IMR-90 (cell line): ENCODE data around the gene KRT38. TPM values are rescaled to one million over a fixed set of nuclear protein-coding genes. Genes with fewer than 3 reads are reported as not detected.

ENCODE experiments used
- ATAC-seq: fragments of 200-7000 bp; cut with Tn5 transposase; 2 replicates; pipeline ENCODE4 v1.9.1; 2020; ENCODE audit warnings: low read depth, mild to moderate bottlenecking, moderate library complexity
- BruUV-seq: library from RNA; stranded (reverse); fragments of 400-500 nt; replicated peaks from 2 replicates; lab custom pipeline; 2021; lab: Mats Ljungman, UMichigan
- CTCF ChIA-PET: fragments of 300-600 bp; formaldehyde crosslinking; extraction: SDS; loops from one replicate; lab custom pipeline; 2021; ENCODE audit warnings: antibody characterized with exemption; lab: Yijun Ruan, JAX
- POLR2A ChIA-PET: fragments of 300-600 bp; sonication (Branson Sonifier 250); formaldehyde crosslinking; loops from one replicate; lab custom pipeline; 2022; ENCODE audit warnings: antibody characterized with exemption; ENCODE audit not compliant: unreplicated experiment; lab: Charles Lee
- DNase-seq: peaks from one replicate; pipeline ENCODE4 v3.0.0; 2013
- H2AFZ ChIP-seq: replicated peaks from 2 replicates; pipeline ENCODE3; 2013; ENCODE audit warnings: low read length, mild to moderate bottlenecking; ENCODE audit not compliant: poor library complexity
- H2AK5ac ChIP-seq: 2 replicates; pipeline ENCODE4 v1.6.1; 2013; ENCODE audit warnings: low read depth, low read length, inconsistent platforms
- H2AK9ac ChIP-seq: replicated peaks from 2 replicates; pipeline ENCODE3; 2013; ENCODE audit warnings: mild to moderate bottlenecking, low read depth, low read length, moderate library complexity; ENCODE audit not compliant: poor library complexity
- H2BK120ac ChIP-seq: 2 replicates; pipeline ENCODE4 v1.6.1; 2013; ENCODE audit warnings: low read depth, low read length, inconsistent platforms
- H2BK15ac ChIP-seq: 3 replicates; pipeline ENCODE4 v1.6.1; 2013; ENCODE audit warnings: low read depth, low read length, inconsistent platforms
- H2BK20ac ChIP-seq: 2 replicates; pipeline ENCODE4 v1.6.1; 2013; ENCODE audit warnings: low read depth, mild to moderate bottlenecking, inconsistent platforms, low read length, moderate library complexity
- H2BK5ac ChIP-seq: 2 replicates; pipeline ENCODE4 v1.6.1; 2013; ENCODE audit warnings: mild to moderate bottlenecking, low read depth, low read length, inconsistent platforms; ENCODE audit not compliant: poor library complexity, severe bottlenecking
- H3K14ac ChIP-seq: replicated peaks from 2 replicates; pipeline ENCODE4 v1.6.1; 2013; ENCODE audit warnings: low read depth, low read length, inconsistent platforms
- H3K18ac ChIP-seq: 2 replicates; pipeline ENCODE4 v1.6.1; 2013; ENCODE audit warnings: low read depth, low read length, control low read depth
- H3K23ac ChIP-seq: 2 replicates; pipeline ENCODE4 v1.6.1; 2013; ENCODE audit warnings: low read depth, low read length, inconsistent platforms
- H3K27ac ChIP-seq: 2 replicates; pipeline ENCODE4 v1.5.1; 2013; ENCODE audit warnings: mild to moderate bottlenecking, control low read depth, low read length; ENCODE audit not compliant: insufficient read depth
- H3K27me3 ChIP-seq: 2 replicates; pipeline ENCODE4 v1.6.1; 2013; ENCODE audit warnings: low read length; ENCODE audit not compliant: control insufficient read depth, insufficient read depth
- H3K36me3 ChIP-seq: 2 replicates; pipeline ENCODE4 v1.6.1; 2013; ENCODE audit warnings: low read length, mixed read lengths; ENCODE audit not compliant: control insufficient read depth, insufficient read depth
- H3K4ac ChIP-seq: 2 replicates; pipeline ENCODE4 v1.6.1; 2013; ENCODE audit warnings: low read depth, low read length, inconsistent platforms
- H3K4me1 ChIP-seq: 2 replicates; pipeline ENCODE4 v1.6.1; 2013; ENCODE audit warnings: low read length, mixed read lengths; ENCODE audit not compliant: control insufficient read depth, insufficient read depth
- H3K4me2 ChIP-seq: 2 replicates; pipeline ENCODE4 v1.6.1; 2013; ENCODE audit warnings: low read depth, mild to moderate bottlenecking, control low read depth, low read length, moderate library complexity
- H3K4me3 ChIP-seq: 2 replicates; pipeline ENCODE4 v1.5.1; 2013; ENCODE audit warnings: low read depth, mild to moderate bottlenecking, control low read depth, low read length, moderate library complexity; ENCODE audit not compliant: insufficient read depth
- H3K56ac ChIP-seq: 2 replicates; pipeline ENCODE4 v1.6.1; 2013; ENCODE audit warnings: low read length, inconsistent platforms; ENCODE audit not compliant: insufficient read depth; ENCODE audit errors: extremely low read depth
- H3K79me1 ChIP-seq, 2 experiments: 2 replicates each; pipeline ENCODE4 v1.6.1; 2013; ENCODE audit warnings: low read length in 2 of 2, inconsistent platforms in 1 of 2, low read depth in 1 of 2
- H3K9ac ChIP-seq: 2 replicates; pipeline ENCODE4 v1.6.1; 2013; ENCODE audit warnings: low read depth, low read length, control low read depth
- H3K9me1 ChIP-seq: 2 replicates; pipeline ENCODE4 v1.6.1; 2013; ENCODE audit warnings: low read length, inconsistent platforms; ENCODE audit not compliant: insufficient read depth
- H3K9me3 ChIP-seq: 2 replicates; pipeline ENCODE4 v1.6.1; 2013; ENCODE audit warnings: low read length; ENCODE audit not compliant: control insufficient read depth, insufficient read depth
- H4K20me1 ChIP-seq: 2 replicates; pipeline ENCODE4 v1.6.1; 2013; ENCODE audit warnings: low read length, inconsistent platforms; ENCODE audit not compliant: insufficient read depth
- H4K5ac ChIP-seq: 2 replicates; pipeline ENCODE4 v1.6.1; 2013; ENCODE audit warnings: mild to moderate bottlenecking, low read depth, low read length, control low read depth
- H4K8ac ChIP-seq, 2 experiments: 2 replicates each; pipeline ENCODE4 v1.6.1; 2013; ENCODE audit warnings: low read depth in 2 of 2, low read length in 2 of 2, control low read depth in 1 of 2, inconsistent platforms in 1 of 2
- H4K91ac ChIP-seq: 2 replicates; pipeline ENCODE4 v1.6.1; 2013; ENCODE audit warnings: low read depth, low read length, inconsistent platforms; ENCODE audit not compliant: insufficient read depth
- BHLHE40 ChIP-seq: fragments of 150-350 bp; IDR thresholded peaks from 2 replicates; pipeline ENCODE4 v1.6.1; 2016; ENCODE audit warnings: mild to moderate bottlenecking, low read depth, low read length
- CEBPB ChIP-seq: IDR thresholded peaks from 2 replicates; pipeline ENCODE4 v1.6.1; 2012; ENCODE audit warnings: low read depth, low read length, improper control_type of control experiment
- CHD1 ChIP-seq: IDR thresholded peaks from 2 replicates; pipeline ENCODE4 v1.6.1; 2012; ENCODE audit warnings: low read depth, low read length, improper control_type of control experiment
- FOS ChIP-seq: fragments of 150-350 bp; IDR thresholded peaks from 2 replicates; pipeline ENCODE4 v1.6.1; 2016; ENCODE audit warnings: low read depth, low read length
- MAFK ChIP-seq: IDR thresholded peaks from 2 replicates; pipeline ENCODE4 v1.6.1; 2012; ENCODE audit warnings: low read depth, low read length, improper control_type of control experiment
- MAZ ChIP-seq: IDR thresholded peaks from 2 replicates; pipeline ENCODE4 v1.6.1; 2012; ENCODE audit warnings: low read depth, mild to moderate bottlenecking, low read length, improper control_type of control experiment, moderate library complexity, borderline replicate concordance
- MXI1 ChIP-seq: IDR thresholded peaks from 2 replicates; pipeline ENCODE4 v1.6.1; 2012; ENCODE audit warnings: low read depth, mild to moderate bottlenecking, low read length, moderate library complexity, borderline replicate concordance
- NFE2L2 ChIP-seq: fragments of 150-350 bp; IDR thresholded peaks from 2 replicates; pipeline ENCODE4 v1.6.1; 2016; ENCODE audit warnings: low read depth, mild to moderate bottlenecking, low read length
- POLR2A ChIP-seq: IDR thresholded peaks from 2 replicates; pipeline ENCODE4 v1.6.1; 2012; ENCODE audit warnings: mild to moderate bottlenecking, low read depth, low read length
- RAD21 ChIP-seq: IDR thresholded peaks from 2 replicates; pipeline ENCODE4 v1.6.1; 2012; ENCODE audit warnings: low read length, improper control_type of control experiment
- RCOR1 ChIP-seq: IDR thresholded peaks from 2 replicates; pipeline ENCODE4 v1.6.1; 2012; ENCODE audit warnings: mild to moderate bottlenecking, low read length, improper control_type of control experiment; ENCODE audit not compliant: insufficient replicate concordance
- RFX5 ChIP-seq: IDR thresholded peaks from 2 replicates; pipeline ENCODE4 v1.8.0; 2012; ENCODE audit warnings: low read depth, mild to moderate bottlenecking, low read length, moderate library complexity
- SMC3 ChIP-seq: fragments of 150-350 bp; IDR thresholded peaks from 2 replicates; pipeline ENCODE4 v1.6.1; 2016; ENCODE audit warnings: low read depth, mild to moderate bottlenecking, antibody characterized with exemption, low read length, moderate library complexity
- WGBS, 2 experiments: methylation state at CpG; one replicate each; pipeline versions ENCODE4 v1.1.5 to v1.1.7; 2013; ENCODE audit warnings: missing lambda C conversion rate in 2 of 2; ENCODE audit not compliant: insufficient read length in 1 of 2; ENCODE audit errors: extremely low coverage in 2 of 2; 5-methylcytosine and 5-hydroxymethylcytosine counted together
- dilution Hi-C: fragments of 300-500 bp; cut with HindIII; formaldehyde crosslinking; loops from one replicate; pipeline ENCODE4 v1.14.3; 2018; ENCODE audit warnings: low sequenced_read_pairs; ENCODE audit not compliant: unreplicated experiment
- in situ Hi-C: fragments of 300-500 bp; cut with MboI; formaldehyde crosslinking; loops from 3 replicates; pipeline ENCODE4 v1.14.3; 2019; ENCODE audit warnings: low sequenced_read_pairs, inconsistent platforms, mixed read lengths
- intact Hi-C: fragments of 100-400 bp; cut with micrococcal nuclease; formaldehyde crosslinking; loops from 2 replicates; pipeline ENCODE4 v1.10.0; 2022
- polyA plus RNA-seq, 3 experiments: library from polyadenylated mRNA; depleted of rRNA; stranded (reverse); fragments of >200 nt; gene quantifications; 2 replicates each; pipeline ENCODE4 v1.2.3, GENCODE V29; 2012; ENCODE audit warnings: low replicate concordance in 1 of 3
- total RNA-seq: library from RNA; depleted of rRNA; stranded (reverse); fragments of >200 nt; gene quantifications from 2 replicates; pipeline ENCODE4 v1.2.3, GENCODE V29; 2012
- TF ChIP-seq, protein P1 (sequence below): fragments of 150-350 bp; IDR thresholded peaks from 2 replicates; pipeline ENCODE4 v1.6.1; 2017; ENCODE audit warnings: mild to moderate bottlenecking, antibody characterized with exemption, low read length, low read depth
- TF ChIP-seq, protein P2 (sequence below): conservative IDR thresholded peaks from 2 replicates; pipeline ENCODE4 v1.5.1; 2012; ENCODE audit warnings: mild to moderate bottlenecking, low read depth, low read length, improper control_type of control experiment
- TF ChIP-seq, protein P3 (sequence below): fragments of 150-350 bp; IDR thresholded peaks from 2 replicates; pipeline ENCODE4 v1.6.1; 2016; ENCODE audit warnings: low read depth, mild to moderate bottlenecking, low read length, moderate library complexity, borderline replicate concordance

The KRT38 gene
- total and polyA plus RNA-seq, 2 of the 4 experiments (the other 2 are of a cell fraction) = 0.09 TPM; not detected in 1

DNA sequence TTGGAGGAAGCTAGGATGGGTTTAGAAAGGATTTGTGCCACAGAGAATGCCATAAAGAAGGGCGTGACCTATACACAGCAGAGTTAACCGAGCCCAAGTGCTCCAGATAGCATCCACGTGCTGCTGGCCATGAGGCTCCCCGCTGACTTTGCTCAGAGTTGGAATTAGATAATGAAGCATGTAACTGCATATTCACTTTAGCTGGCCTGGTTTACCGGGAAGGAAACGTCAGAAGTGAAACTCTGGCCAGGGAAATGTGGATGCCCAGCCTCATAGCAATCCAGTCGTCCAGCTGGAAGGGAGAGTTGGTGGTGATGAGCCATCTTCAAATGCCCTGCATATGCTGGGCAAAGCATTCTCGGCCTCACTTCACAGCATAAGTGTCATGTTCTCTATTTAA, 34.1 kb upstream of the KRT38 start:
- Histone ChIP-seq H3K14ac (no peak overlapping the region), H3K23ac (no peak overlapping the region), H3K4ac (no peak overlapping the region), H3K4me3 (no peak overlapping the region), H2AK5ac (no peak overlapping the region), H2BK20ac (no peak overlapping the region), H4K5ac (no peak overlapping the region), H4K8ac (no peak overlapping the region), H3K4me1 (no peaks in the 10 kb centered on the region), H2AK9ac (no peak overlapping the region), H4K20me1 (no peaks in the 10 kb centered on the region), H3K9me3 (peaks cover 12% of the 10 kb centered on the region), H3K9me1 (peaks cover 3% of the 10 kb centered on the region; the same call in 1 of the 2 replicates), H2BK120ac (no peak overlapping the region), H2BK15ac (no peak overlapping the region), H2BK5ac (no peak overlapping the region), H3K9ac (no peak overlapping the region), H3K4me2 (no peak overlapping the region), H3K36me3 (no peaks in the 10 kb centered on the region), H3K27ac (no peak overlapping the region), H3K56ac (no peak overlapping the region), H3K18ac (no peak overlapping the region), H4K91ac (no peak overlapping the region), H3K27me3 (peaks cover 12% of the 10 kb centered on the region), H3K79me1 (no peaks in the 10 kb centered on the region), H2AFZ (no peak overlapping the region)
- ChIA-PET POLR2A (no interaction called here), CTCF (interaction anchor here (0.6 kb wide), 1 partner anchor 13 kb away, joined by 3 read pairs; no protein-coding TSS in a partner anchor)
- in situ Hi-C loops = no loop called here
- no peak for TF ChIP-seq CHD1
- no peak for TF ChIP-seq RCOR1
- TF ChIP-seq RAD21 = no peak
- no peak for TF ChIP-seq RFX5
- no peak for TF ChIP-seq MAZ
- TF ChIP-seq, protein P1, sequence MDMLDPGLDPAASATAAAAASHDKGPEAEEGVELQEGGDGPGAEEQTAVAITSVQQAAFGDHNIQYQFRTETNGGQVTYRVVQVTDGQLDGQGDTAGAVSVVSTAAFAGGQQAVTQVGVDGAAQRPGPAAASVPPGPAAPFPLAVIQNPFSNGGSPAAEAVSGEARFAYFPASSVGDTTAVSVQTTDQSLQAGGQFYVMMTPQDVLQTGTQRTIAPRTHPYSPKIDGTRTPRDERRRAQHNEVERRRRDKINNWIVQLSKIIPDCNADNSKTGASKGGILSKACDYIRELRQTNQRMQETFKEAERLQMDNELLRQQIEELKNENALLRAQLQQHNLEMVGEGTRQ = no peak
- TF ChIP-seq SMC3 = no peak
- TF ChIP-seq POLR2A = no peak
- TF ChIP-seq, protein P2, sequence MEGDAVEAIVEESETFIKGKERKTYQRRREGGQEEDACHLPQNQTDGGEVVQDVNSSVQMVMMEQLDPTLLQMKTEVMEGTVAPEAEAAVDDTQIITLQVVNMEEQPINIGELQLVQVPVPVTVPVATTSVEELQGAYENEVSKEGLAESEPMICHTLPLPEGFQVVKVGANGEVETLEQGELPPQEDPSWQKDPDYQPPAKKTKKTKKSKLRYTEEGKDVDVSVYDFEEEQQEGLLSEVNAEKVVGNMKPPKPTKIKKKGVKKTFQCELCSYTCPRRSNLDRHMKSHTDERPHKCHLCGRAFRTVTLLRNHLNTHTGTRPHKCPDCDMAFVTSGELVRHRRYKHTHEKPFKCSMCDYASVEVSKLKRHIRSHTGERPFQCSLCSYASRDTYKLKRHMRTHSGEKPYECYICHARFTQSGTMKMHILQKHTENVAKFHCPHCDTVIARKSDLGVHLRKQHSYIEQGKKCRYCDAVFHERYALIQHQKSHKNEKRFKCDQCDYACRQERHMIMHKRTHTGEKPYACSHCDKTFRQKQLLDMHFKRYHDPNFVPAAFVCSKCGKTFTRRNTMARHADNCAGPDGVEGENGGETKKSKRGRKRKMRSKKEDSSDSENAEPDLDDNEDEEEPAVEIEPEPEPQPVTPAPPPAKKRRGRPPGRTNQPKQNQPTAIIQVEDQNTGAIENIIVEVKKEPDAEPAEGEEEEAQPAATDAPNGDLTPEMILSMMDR = no peak
- no peak for TF ChIP-seq BHLHE40
- TF ChIP-seq MAFK = no peak
- TF ChIP-seq NFE2L2 = no peak
- TF ChIP-seq CEBPB = no peak
- TF ChIP-seq FOS = no peak
- TF ChIP-seq, protein P3, sequence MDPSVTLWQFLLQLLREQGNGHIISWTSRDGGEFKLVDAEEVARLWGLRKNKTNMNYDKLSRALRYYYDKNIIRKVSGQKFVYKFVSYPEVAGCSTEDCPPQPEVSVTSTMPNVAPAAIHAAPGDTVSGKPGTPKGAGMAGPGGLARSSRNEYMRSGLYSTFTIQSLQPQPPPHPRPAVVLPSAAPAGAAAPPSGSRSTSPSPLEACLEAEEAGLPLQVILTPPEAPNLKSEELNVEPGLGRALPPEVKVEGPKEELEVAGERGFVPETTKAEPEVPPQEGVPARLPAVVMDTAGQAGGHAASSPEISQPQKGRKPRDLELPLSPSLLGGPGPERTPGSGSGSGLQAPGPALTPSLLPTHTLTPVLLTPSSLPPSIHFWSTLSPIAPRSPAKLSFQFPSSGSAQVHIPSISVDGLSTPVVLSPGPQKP = no peak
- TF ChIP-seq MXI1 = no peak
- intact Hi-C loops = no loop called here
- BruUV-seq = no TSS peak
- DNase-seq = no peak
- ATAC-seq = no peak
- 83% methylated on average over 1 of the region's 8 CpGs; no CpG with 5 or more reads in 1 of the 2 experiments for WGBS, 2 experiments
- dilution Hi-C loops = no loop called here
